Posterior cingulate gyrus (tissue), 11 donors: Measurements from ENCODE around the gene RPL31.
A peak's percentile ranks its signal among the peaks of the same experiment; 100 is the strongest.

Experiments used
- DNase-seq, 10 donors: peaks; one replicate each; pipeline versions ENCODE4 v3.0.0 to v3.0.0-alpha.2; 2020 to 2021; ENCODE audit warnings: mixed read lengths in 3 of 10
- intact Hi-C: fragments of 100-400 bp; cut with DNase I; formaldehyde crosslinking; loops from one replicate; pipeline ENCODE4 v1.15.1; 2023

The RPL31 gene

DNA sequence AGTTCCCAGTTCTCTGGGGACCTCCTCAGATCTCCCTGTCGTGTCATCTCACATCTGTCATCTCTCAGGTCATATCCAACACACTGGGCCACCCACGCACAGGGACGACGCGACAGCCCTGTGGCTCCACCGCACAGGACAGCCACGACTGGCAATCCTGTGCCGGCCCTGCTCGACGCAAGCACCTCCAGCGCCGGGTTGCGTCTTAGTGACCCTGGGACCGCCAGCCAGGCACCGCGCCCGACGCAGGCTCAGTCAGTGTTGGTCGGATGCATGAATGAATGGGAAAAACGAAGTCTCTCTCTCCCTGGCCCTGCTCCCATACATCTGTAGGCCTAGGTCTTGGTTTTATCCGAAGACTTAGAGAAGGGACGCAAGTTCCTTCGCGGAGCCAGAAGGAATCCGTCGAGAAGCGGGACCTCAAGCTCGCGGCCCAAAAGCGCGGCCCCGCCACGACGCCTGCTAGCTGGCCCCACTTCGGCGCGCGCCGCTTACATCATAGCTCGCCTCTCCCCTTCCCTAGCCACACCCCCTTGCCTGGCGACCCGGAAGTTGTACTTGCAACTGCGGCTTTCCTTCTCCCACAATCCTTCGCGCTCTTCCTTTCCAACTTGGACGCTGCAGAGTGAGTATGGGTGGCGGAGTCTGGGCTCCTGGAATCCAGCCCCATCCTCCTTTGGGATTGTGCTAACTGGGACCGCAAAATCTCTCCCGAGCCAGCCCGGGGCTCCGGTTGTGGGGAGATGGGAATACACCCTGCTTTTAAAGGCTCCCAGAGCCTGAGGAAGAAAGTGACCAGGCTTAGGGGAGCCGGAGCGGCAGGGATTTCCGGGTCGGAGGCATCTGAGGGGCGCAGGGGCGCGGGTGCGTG is at the start of gene RPL31:
TSS of gene RPL31 (plus strand) at position 599 of the 871 bp plus-strand sequence. CDS start 413 bp downstream, outside the sequence.
- intact Hi-C loops = no loop called here

GRCh38 chr2:100952512-100952911 is 49.6 kb upstream of the RPL31 start:
- DNase-seq = no peak
- intact Hi-C loops = no loop called here

More for the DNA sequence above, at the start of gene RPL31:
- peak; percentile 91 to 99 (median 96) for DNase-seq

GRCh38 chr2:100953406-100954043 is 48.6 kb upstream of the RPL31 start:
- DNase-seq = no peak
- intact Hi-C loops = no loop called here

DNA sequence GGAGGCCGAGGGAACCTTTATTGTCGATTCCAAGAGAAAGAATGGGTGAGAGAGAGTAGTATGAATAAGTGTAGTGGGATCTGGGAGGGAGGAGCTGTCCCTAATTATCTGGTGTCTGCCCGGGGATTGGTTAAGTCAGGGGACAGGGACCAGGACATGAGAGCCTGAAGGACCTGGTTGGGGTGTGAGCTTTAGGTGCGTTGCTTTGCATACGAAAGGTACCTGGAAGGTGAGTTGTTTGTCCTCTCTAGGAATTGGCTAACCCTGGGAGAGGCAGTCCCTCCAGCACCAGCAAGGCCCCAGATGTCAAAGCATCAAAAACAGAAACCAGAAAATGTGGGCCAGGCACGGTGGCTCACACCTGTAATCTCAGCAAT is 48.1 kb upstream of the RPL31 start:
- no peak for DNase-seq
- intact Hi-C loops = no loop called here

DNA sequence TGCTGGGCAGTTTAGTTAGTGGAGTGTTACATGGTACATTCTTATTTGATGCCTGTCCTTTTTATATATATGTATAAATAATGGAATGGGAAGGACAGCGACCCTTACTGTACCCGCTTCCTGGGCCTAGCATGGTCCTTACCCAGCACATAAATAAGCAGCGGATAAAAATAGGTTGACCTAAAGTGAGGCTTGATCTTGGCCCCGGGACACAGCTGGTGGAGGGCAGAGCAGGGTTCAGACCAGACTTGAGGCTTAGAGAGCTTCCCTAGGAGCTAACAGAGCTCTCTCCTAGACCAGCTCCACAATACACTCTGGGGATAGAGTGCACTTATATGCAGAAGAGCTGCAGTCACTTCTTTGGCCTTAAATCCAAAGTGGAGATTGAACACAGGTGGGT is 46.9 kb upstream of the RPL31 start:
- DNase-seq = no peak
- intact Hi-C loops = no loop called here

GRCh38 chr2:100956081-100956480 is 46.0 kb upstream of the RPL31 start:
- no peak for DNase-seq
- intact Hi-C loops = no loop called here

- intact Hi-C loops = no loop called here
- DNase-seq = peak in 1 of 10 donors; percentile 13
Observed at GRCh38 chr2:100957996-100958653, 44.0 kb upstream of the RPL31 start.

- intact Hi-C loops = no loop called here
- DNase-seq = no peak
Observed at GRCh38 chr2:100959225-100959880, 42.7 kb upstream of the RPL31 start.

DNA sequence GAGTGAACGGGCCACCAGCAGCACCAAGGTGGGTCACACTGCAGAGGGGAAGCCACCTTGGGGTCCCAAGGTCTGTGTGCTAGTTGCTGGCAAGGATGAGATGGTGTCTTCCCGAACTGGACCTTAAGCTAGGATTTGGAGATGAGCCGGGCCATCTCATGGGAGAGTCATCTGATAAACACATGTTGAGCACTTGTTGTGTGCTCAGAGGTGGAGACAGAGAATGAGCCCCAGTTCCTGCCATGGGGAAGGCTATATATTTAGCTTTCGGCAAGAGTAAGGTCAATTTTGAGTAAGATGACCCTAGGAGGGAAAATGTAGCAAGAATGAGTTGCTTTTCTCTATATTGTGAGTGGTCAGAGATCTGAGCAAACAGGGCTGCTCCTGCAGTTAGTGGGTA is 41.4 kb upstream of the RPL31 start:
- intact Hi-C loops = no loop called here
- no peak for DNase-seq

GRCh38 chr2:100962366-100963025 is 39.6 kb upstream of the RPL31 start:
- intact Hi-C loops = no loop called here
- DNase-seq = no peak

GRCh38 chr2:100963026-100963375 is 39.1 kb upstream of the RPL31 start:
- intact Hi-C loops = no loop called here
- no peak for DNase-seq

DNA sequence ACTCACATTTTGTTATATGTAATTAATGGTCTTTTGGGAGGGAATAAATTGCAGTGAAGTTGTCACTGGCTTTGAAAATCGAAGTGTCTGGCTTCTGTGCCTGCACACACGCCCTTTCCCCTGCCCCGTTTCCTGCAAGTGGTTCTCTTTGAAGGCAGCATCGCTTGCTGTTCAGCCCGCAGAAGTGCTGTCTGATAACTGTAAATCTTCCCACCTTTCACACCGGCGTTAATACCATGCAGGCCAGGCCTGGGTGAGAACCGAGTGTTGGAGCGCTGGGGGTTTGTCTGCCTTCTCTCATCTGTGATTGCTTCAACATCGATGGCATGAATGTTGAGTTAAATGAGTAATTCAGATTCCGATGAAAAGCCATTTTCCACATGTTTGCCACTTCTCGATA is 37.9 kb upstream of the RPL31 start:
- intact Hi-C loops = no loop called here

DNA sequence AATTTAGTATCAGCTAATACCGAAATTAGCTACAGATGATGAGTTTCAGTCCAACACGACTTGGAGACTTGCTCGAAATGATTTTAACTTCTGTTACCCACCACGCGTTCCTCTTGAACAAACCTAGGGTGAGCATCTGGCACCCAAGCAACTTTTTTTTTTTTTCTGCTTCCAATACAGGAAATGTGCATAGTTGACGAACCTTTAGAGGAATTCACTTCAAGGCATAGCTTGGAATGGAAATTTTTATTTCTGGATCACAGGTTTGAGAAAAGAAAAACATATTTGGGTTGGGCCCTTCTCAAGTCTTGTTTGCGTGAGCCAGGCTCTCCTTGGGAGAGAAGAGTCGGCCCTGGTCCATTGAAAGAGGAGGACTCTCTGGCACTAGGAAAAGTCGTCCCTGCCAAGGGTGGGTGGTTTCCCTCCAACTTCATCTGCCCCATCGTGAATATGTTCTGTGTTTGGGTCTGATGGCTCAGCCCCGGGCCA is 37.4 kb upstream of the RPL31 start:
- DNase-seq = no peak
- intact Hi-C loops = no loop called here

More for the DNA sequence above, 37.9 kb upstream of the RPL31 start:
- DNase-seq = no peak

DNA sequence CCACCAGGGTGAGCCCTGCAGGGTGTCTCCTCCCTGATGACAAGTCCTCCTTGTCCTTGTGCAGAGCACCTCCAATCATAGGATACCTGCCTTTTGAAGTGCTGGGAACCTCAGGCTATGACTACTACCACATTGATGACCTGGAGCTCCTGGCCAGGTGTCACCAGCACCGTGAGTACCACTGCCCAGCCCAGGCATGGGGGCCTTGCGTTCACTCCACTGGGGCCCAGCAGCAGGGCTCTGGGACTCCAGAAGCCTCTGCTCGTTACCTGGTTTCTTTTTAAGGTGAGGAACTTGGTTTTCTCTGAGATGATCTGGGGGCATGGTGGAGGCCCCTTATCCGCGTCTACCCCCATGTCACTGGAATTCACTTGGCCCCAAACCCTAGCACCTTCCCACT is 36.5 kb upstream of the RPL31 start:
- intact Hi-C loops = no loop called here
- no peak for DNase-seq

GRCh38 chr2:100967716-100968115 is 34.4 kb upstream of the RPL31 start:
- intact Hi-C loops = no loop called here
- DNase-seq = no peak

- intact Hi-C loops = no loop called here
- DNase-seq = no peak
Observed at GRCh38 chr2:100968146-100969145, 33.6 kb upstream of the RPL31 start.

DNA sequence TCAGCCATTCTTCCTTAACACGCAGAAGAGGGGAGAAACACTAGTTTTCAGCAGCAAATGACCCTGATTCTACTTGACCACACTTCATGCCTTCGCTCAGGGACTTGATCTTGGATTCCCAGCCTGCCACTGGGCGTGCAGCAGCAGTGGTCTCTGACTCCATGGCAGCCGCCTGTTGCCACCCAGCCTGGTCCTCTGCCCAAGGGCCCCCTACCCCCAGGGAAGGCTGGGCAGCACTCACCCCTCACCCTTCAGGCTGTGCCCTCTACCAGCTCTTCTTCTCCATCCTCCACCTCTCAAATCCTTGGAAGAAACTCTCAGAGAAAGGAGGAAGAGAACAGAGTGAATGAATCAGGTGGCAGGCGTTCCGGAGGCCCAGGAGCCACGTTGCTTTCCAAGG is 32.1 kb upstream of the RPL31 start:
- intact Hi-C loops = no loop called here
- DNase-seq = no peak

- no peak for DNase-seq
- intact Hi-C loops = no loop called here
Observed at GRCh38 chr2:100971221-100971620, 30.9 kb upstream of the RPL31 start.

DNA sequence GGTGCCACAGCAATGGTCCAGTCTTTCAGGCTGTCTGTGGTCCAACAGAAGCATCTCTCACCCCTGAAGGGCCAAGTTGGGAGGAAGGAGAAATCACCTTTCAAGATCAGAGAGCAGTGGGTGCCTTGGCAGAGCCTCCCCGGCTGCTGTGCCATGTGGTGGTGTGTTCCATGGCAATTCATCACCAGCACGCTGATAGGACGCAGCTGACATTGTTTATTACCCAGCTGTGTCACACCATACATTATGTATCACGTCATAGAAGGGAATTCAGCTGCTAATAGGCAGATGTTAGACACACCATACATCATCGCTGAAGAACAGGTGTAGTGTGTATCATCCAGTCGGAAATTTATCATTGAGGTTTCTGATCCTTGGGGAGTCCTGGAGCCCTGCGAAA is 29.6 kb upstream of the RPL31 start:
- no peak for DNase-seq
- intact Hi-C loops = no loop called here
